Hepatocyte (in vitro differentiated cells): ENCODE measurements around the gene DPT. TPM values are rescaled to one million over a fixed set of nuclear protein-coding genes. Genes with fewer than 3 reads are reported as not detected.

Experiments
- DNase-seq: peaks from one replicate; pipeline ENCODE4 v3.0.0-alpha.2; 2016; ENCODE audit warnings: low spot score
- H2AFZ ChIP-seq: fragments of 200-600 bp; sonication (generic); 2 replicates; pipeline ENCODE4 v1.6.0; 2016; ENCODE audit warnings: antibody characterized with exemption, mild to moderate bottlenecking
- H3K27ac ChIP-seq: fragments of 200-600 bp; sonication (generic); 2 replicates; pipeline ENCODE4 v1.5.1; 2016; ENCODE audit warnings: mild to moderate bottlenecking
- H3K27me3 ChIP-seq: fragments of 200-600 bp; sonication (generic); 2 replicates; pipeline ENCODE4 v1.6.1; 2016
- H3K36me3 ChIP-seq: fragments of 200-600 bp; sonication (generic); replicated peaks from 2 replicates; pipeline ENCODE4 v1.5.1; 2016; ENCODE audit warnings: low read depth; ENCODE audit not compliant: insufficient read depth
- H3K4me1 ChIP-seq: fragments of 200-600 bp; sonication (generic); 2 replicates; pipeline ENCODE4 v1.5.1; 2016; ENCODE audit warnings: mild to moderate bottlenecking, moderate library complexity; ENCODE audit not compliant: insufficient read depth
- H3K4me2 ChIP-seq: fragments of 200-600 bp; sonication (generic); 2 replicates; pipeline ENCODE4 v1.6.0; 2016
- H3K4me3 ChIP-seq: fragments of 200-600 bp; sonication (generic); 2 replicates; pipeline ENCODE4 v1.5.1; 2016; ENCODE audit warnings: mild to moderate bottlenecking
- H3K79me2 ChIP-seq: fragments of 200-600 bp; sonication (generic); 2 replicates; pipeline ENCODE4 v1.6.0; 2017; ENCODE audit warnings: mild to moderate bottlenecking
- H3K9me2 ChIP-seq: fragments of 200-600 bp; sonication (generic); replicated peaks from 2 replicates; pipeline ENCODE4 v1.6.0; 2017; ENCODE audit warnings: mild to moderate bottlenecking; ENCODE audit not compliant: insufficient read depth
- H3K9me3 ChIP-seq: fragments of 200-600 bp; sonication (generic); 2 replicates; pipeline ENCODE4 v1.5.1; 2016; ENCODE audit warnings: low read depth, mild to moderate bottlenecking
- H4K20me1 ChIP-seq: fragments of 200-600 bp; sonication (generic); 2 replicates; pipeline ENCODE4 v1.6.0; 2016; ENCODE audit warnings: mild to moderate bottlenecking; ENCODE audit not compliant: insufficient read depth, poor library complexity, severe bottlenecking
- CTCF ChIP-seq: fragments of 200-600 bp; sonication (generic); IDR thresholded peaks from 2 replicates; pipeline ENCODE4 v1.5.1; 2016; ENCODE audit warnings: antibody characterized with exemption, mild to moderate bottlenecking; ENCODE audit not compliant: poor library complexity
- EZH2 ChIP-seq: fragments of 200-600 bp; sonication (generic); IDR thresholded peaks from 2 replicates; pipeline ENCODE4 v1.6.1; 2016; ENCODE audit warnings: antibody characterized with exemption, mild to moderate bottlenecking, borderline replicate concordance
- EZH2phosphoT487 ChIP-seq: fragments of 200-600 bp; sonication (generic); IDR thresholded peaks from one replicate; pipeline ENCODE4 v1.6.1; 2018; ENCODE audit warnings: antibody characterized with exemption, mild to moderate bottlenecking, low read depth, moderate library complexity; ENCODE audit not compliant: unreplicated experiment, severe bottlenecking
- WGBS: methylation state at CpG from one replicate; pipeline ENCODE4 v1.1.6; 2016; ENCODE audit warnings: low lambda C conversion rate; ENCODE audit errors: missing lambda C conversion rate; 5-methylcytosine and 5-hydroxymethylcytosine counted together
- polyA plus RNA-seq: library from polyadenylated mRNA; unstranded; fragments of >200 nt; fragmentation: Nextera tagmentation; extraction: Ambion mirVana; gene quantifications from 2 replicates; pipeline ENCODE4 v1.2.1, GENCODE V29; 2016
- total RNA-seq: library from RNA; depleted of rRNA; stranded (reverse); fragments of >200 nt; gene quantifications from 2 replicates; pipeline ENCODE4 v1.2.3, GENCODE V29; 2014

The DPT gene
- total and polyA plus RNA-seq, 2 experiments from 2014 or later: 8.2 to 12.5 TPM

- no peak overlapping the region for H3K4me3 ChIP-seq
- no peaks in the 10 kb centered on the region for H3K9me3 ChIP-seq
- no peak for TF ChIP-seq EZH2
- TF ChIP-seq CTCF: no peak
- no peak for TF ChIP-seq EZH2phosphoT487
- no peaks in the 10 kb centered on the region for H4K20me1 ChIP-seq
- 41% methylated on average over 5 of the region's 5 CpGs for WGBS
- peak; percentile 33 for DNase-seq
- H3K9me2 ChIP-seq: no peaks in the 10 kb centered on the region
- no peak overlapping the region for H2AFZ ChIP-seq
- H3K79me2 ChIP-seq: no peaks in the 10 kb centered on the region
- peaks cover 17% of the 10 kb centered on the region for H3K4me1 ChIP-seq
- peak overlapping the region; percentile 15 for H3K4me2 ChIP-seq
- H3K36me3 ChIP-seq: no peaks in the 10 kb centered on the region
- H3K27me3 ChIP-seq: no peaks in the 10 kb centered on the region
- peak overlapping the region; percentile 50 for H3K27ac ChIP-seq
These were observed 37.6 kb upstream of the DPT start for GRCh38 chr1:168766568-168766967.

GRCh38 chr1:168763031-168763430 lies 34.0 kb upstream of the DPT start:
- Histone ChIP-seq H3K4me3 (no peak overlapping the region), H2AFZ (no peak overlapping the region), H3K4me1 (peaks cover 11% of the 10 kb centered on the region), H3K4me2 (no peak overlapping the region), H3K27ac (no peak overlapping the region), H3K9me2 (no peaks in the 10 kb centered on the region), H3K27me3 (no peaks in the 10 kb centered on the region), H3K9me3 (no peaks in the 10 kb centered on the region), H3K36me3 (no peaks in the 10 kb centered on the region), H3K79me2 (no peaks in the 10 kb centered on the region), H4K20me1 (no peaks in the 10 kb centered on the region)
- TF ChIP-seq EZH2phosphoT487 (no peak), CTCF (no peak), EZH2 (no peak)
- no peak for DNase-seq
- WGBS: 89% methylated on average over 3 of the region's 3 CpGs

- Histone ChIP-seq H3K9me2 (no peaks in the 10 kb centered on the region), H3K9me3 (no peaks in the 10 kb centered on the region), H3K36me3 (no peaks in the 10 kb centered on the region), H3K4me2 (no peak overlapping the region), H2AFZ (no peak overlapping the region), H3K4me1 (peaks cover 9% of the 10 kb centered on the region), H3K79me2 (no peaks in the 10 kb centered on the region), H4K20me1 (no peaks in the 10 kb centered on the region), H3K27me3 (no peaks in the 10 kb centered on the region), H3K27ac (no peak overlapping the region), H3K4me3 (no peak overlapping the region)
- no peak for TF ChIP-seq CTCF
- no peak for TF ChIP-seq EZH2
- no peak for TF ChIP-seq EZH2phosphoT487
- DNase-seq: no peak
- WGBS: 81% methylated on average over 4 of the region's 4 CpGs
These were observed 33.5 kb upstream of the DPT start for GRCh38 chr1:168762473-168762872.

GRCh38 chr1:168760781-168761180 lies 31.8 kb upstream of the DPT start:
- H3K4me3 ChIP-seq: no peak overlapping the region
- H3K27ac ChIP-seq: no peak overlapping the region
- no peaks in the 10 kb centered on the region for H3K36me3 ChIP-seq
- H3K4me2 ChIP-seq: no peak overlapping the region
- no peaks in the 10 kb centered on the region for H3K9me3 ChIP-seq
- no peaks in the 10 kb centered on the region for H3K27me3 ChIP-seq
- no peaks in the 10 kb centered on the region for H3K79me2 ChIP-seq
- WGBS: 93% methylated on average over 4 of the region's 4 CpGs
- no peak overlapping the region for H2AFZ ChIP-seq
- H4K20me1 ChIP-seq: no peaks in the 10 kb centered on the region
- H3K9me2 ChIP-seq: no peaks in the 10 kb centered on the region
- no peak for DNase-seq
- TF ChIP-seq EZH2 (no peak), EZH2phosphoT487 (no peak), CTCF (no peak)
- H3K4me1 ChIP-seq: peaks cover 6% of the 10 kb centered on the region
